K562 (cell line): ENCODE measurements around the gene PSMB11.

ENCODE experiments used
- BRF1 ChIP-seq: IDR thresholded peaks from 3 replicates; pipeline ENCODE4 v1.6.1; 2011; ENCODE audit warnings: borderline replicate concordance, mild to moderate bottlenecking; ENCODE audit not compliant: insufficient read length; ENCODE audit errors: extremely low read depth
- HDAC1 ChIP-seq, 2 experiments: fragments of 450-650 bp; IDR thresholded peaks; 2 replicates each; pipeline ENCODE4 v1.6.1; 2016 to 2017; ENCODE audit warnings: inconsistent platforms in 1 of 2, mild to moderate bottlenecking in 1 of 2, moderate library complexity in 1 of 2
- PHB ChIP-seq: fragments of 250-450 bp; sonication (Bioruptor Pico); IDR thresholded peaks from 2 replicates; pipeline ENCODE4 v1.5.0; 2021
- POLR2A ChIP-seq: fragments of 450-650 bp; conservative IDR thresholded peaks from 2 replicates; pipeline ENCODE4 v1.6.1; 2016
- POLR2AphosphoS2 ChIP-seq: IDR thresholded peaks from 2 replicates; pipeline ENCODE4 v1.6.1; 2012; ENCODE audit warnings: low read length, improper control_type of control experiment
- POLR2B ChIP-seq: fragments of 450-650 bp; IDR thresholded peaks from 2 replicates; pipeline ENCODE4 v1.6.1; 2018; ENCODE audit warnings: low read depth; ENCODE audit not compliant: partially characterized antibody
- RFX5 ChIP-seq: IDR thresholded peaks from 2 replicates; pipeline ENCODE4 v1.6.1; 2011; ENCODE audit warnings: low read depth, mild to moderate bottlenecking, improper control_type of control experiment, low read length
- SIX5 ChIP-seq, 2 experiments: IDR thresholded peaks; 2 replicates each; pipeline ENCODE4 v1.6.1; 2011; ENCODE audit warnings: low read length in 2 of 2, borderline replicate concordance in 1 of 2, low read depth in 1 of 2, mild to moderate bottlenecking in 1 of 2, moderate library complexity in 1 of 2; ENCODE audit not compliant: insufficient read depth in 1 of 2
- SMC3 ChIP-seq: conservative IDR thresholded peaks from 2 replicates; pipeline ENCODE4 v1.6.1; 2011; ENCODE audit warnings: low read depth, low read length, improper control_type of control experiment; ENCODE audit not compliant: insufficient read depth
- ZKSCAN8 ChIP-seq: fragments of 200-800 bp; sonication (Bioruptor generic); IDR thresholded peaks from 2 replicates; pipeline ENCODE4 v1.6.1; 2016; ENCODE audit warnings: missing genetic modification characterization, missing compliant biosample characterization
- ZNF165 ChIP-seq: fragments of 250-450 bp; sonication (Bioruptor Pico); IDR thresholded peaks from 2 replicates; pipeline ENCODE4 v1.4.0; 2020; ENCODE audit warnings: borderline replicate concordance
- ZNF707 ChIP-seq: fragments of 250-450 bp; sonication (Bioruptor Pico); conservative IDR thresholded peaks from 2 replicates; pipeline ENCODE4 v1.8.0; 2022; ENCODE audit warnings: inconsistent platforms, mild to moderate bottlenecking, moderate library complexity
- TF ChIP-seq, protein P1 (sequence below), 3 experiments: IDR thresholded peaks in 2 of 3; conservative IDR thresholded peaks in 1 of 3; 2 replicates each; pipeline ENCODE4 v1.5.1; 2011 to 2012; ENCODE audit warnings: low read length in 3 of 3, mild to moderate bottlenecking in 3 of 3, control low read depth in 2 of 3, improper control_type of control experiment in 1 of 3, inconsistent platforms in 1 of 3, low read depth in 1 of 3, mixed read lengths in 1 of 3, moderate library complexity in 1 of 3; ENCODE audit not compliant: insufficient read depth in 2 of 3

GRCh38 chr14:23068789-23069412 lies 26.9 kb downstream of the PSMB11 start:
- TF ChIP-seq ZNF165 (CRISPR knock-in tag): no peak
- TF ChIP-seq ZKSCAN8: no peak
- peak; percentile 77 for TF ChIP-seq SMC3
- no peak for TF ChIP-seq POLR2B
- TF ChIP-seq, protein P1, sequence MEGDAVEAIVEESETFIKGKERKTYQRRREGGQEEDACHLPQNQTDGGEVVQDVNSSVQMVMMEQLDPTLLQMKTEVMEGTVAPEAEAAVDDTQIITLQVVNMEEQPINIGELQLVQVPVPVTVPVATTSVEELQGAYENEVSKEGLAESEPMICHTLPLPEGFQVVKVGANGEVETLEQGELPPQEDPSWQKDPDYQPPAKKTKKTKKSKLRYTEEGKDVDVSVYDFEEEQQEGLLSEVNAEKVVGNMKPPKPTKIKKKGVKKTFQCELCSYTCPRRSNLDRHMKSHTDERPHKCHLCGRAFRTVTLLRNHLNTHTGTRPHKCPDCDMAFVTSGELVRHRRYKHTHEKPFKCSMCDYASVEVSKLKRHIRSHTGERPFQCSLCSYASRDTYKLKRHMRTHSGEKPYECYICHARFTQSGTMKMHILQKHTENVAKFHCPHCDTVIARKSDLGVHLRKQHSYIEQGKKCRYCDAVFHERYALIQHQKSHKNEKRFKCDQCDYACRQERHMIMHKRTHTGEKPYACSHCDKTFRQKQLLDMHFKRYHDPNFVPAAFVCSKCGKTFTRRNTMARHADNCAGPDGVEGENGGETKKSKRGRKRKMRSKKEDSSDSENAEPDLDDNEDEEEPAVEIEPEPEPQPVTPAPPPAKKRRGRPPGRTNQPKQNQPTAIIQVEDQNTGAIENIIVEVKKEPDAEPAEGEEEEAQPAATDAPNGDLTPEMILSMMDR (IDR thresholded peaks at IDR 0.05 in 2 of 3, conservative IDR thresholded peaks at IDR 0.05 in 1 of 3; ENCODE audit: insufficient read depth in 2 of 3, low read depth in 1 of 3, low read length in 3 of 3): peak; percentile 99 to 100 (median 100)
- no peak for TF ChIP-seq BRF1
- no peak for TF ChIP-seq SIX5 (IDR thresholded peaks at IDR 0.05; ENCODE audit: borderline replicate concordance in 1 of 2, insufficient read depth in 1 of 2, low read depth in 1 of 2, low read length in 2 of 2)
- peak in 1 of 2 experiments; percentile 15; a peak in 1 of 4 replicates for TF ChIP-seq HDAC1 (IDR thresholded peaks at IDR 0.05)
- TF ChIP-seq POLR2A: no peak
- TF ChIP-seq ZNF707 (CRISPR knock-in tag): no peak
- no peak for TF ChIP-seq PHB (CRISPR knock-in tag)
- no peak for TF ChIP-seq POLR2AphosphoS2
- no peak for TF ChIP-seq RFX5
